Stimulated activated CD4-positive, alpha-beta T cell treated with anti-CD3 and anti-CD28 coated beads, Interleukin-2, amount 100 ng/mL, for 4 hours (primary cell): Measurements from ENCODE around the gene RIMBP2.

Experiments
- DNase-seq: peaks from one replicate; pipeline ENCODE4 v3.0.0-alpha.2; 2020; ENCODE audit warnings: low read depth

RIMBP2 gene

GRCh38 chr12:130626601-130627000 lies 89.5 kb downstream of the RIMBP2 start:
- DNase-seq: no peak

GRCh38 chr12:130625201-130625600 lies 90.9 kb downstream of the RIMBP2 start:
- no peak for DNase-seq

- no peak for DNase-seq
Measured at GRCh38 chr12:130622803-130623202, 93.3 kb downstream of the RIMBP2 start.

- DNase-seq: no peak
Measured at GRCh38 chr12:130621696-130622298, 94.3 kb downstream of the RIMBP2 start.

- DNase-seq: no peak
Measured at GRCh38 chr12:130620756-130621155, 95.3 kb downstream of the RIMBP2 start.

GRCh38 chr12:130620281-130620680 lies 95.8 kb downstream of the RIMBP2 start:
- DNase-seq: no peak

GRCh38 chr12:130619385-130620001 lies 96.6 kb downstream of the RIMBP2 start:
- DNase-seq: no peak

- DNase-seq: no peak
Measured at GRCh38 chr12:130617219-130617618, 98.9 kb downstream of the RIMBP2 start.

- no peak for DNase-seq
Measured at GRCh38 chr12:130615861-130616345, 100.2 kb downstream of the RIMBP2 start.

- no peak for DNase-seq
Measured at GRCh38 chr12:130614530-130614905, 101.6 kb downstream of the RIMBP2 start.

GRCh38 chr12:130613831-130614529 lies 102.1 kb downstream of the RIMBP2 start:
- DNase-seq: no peak

- DNase-seq: no peak
Measured at GRCh38 chr12:130613131-130613530, 103.0 kb downstream of the RIMBP2 start.

- no peak for DNase-seq
Measured at GRCh38 chr12:130611026-130611905, 104.8 kb downstream of the RIMBP2 start.

- no peak for DNase-seq
Measured at GRCh38 chr12:130609966-130610365, 106.1 kb downstream of the RIMBP2 start.

- DNase-seq: no peak
Measured at GRCh38 chr12:130608831-130609230, 107.3 kb downstream of the RIMBP2 start.

GRCh38 chr12:130608132-130608531 lies 108.0 kb downstream of the RIMBP2 start:
- DNase-seq: no peak

- no peak for DNase-seq
Measured at GRCh38 chr12:130606231-130606630, 109.9 kb downstream of the RIMBP2 start.

- no peak for DNase-seq
Measured at GRCh38 chr12:130603396-130603965, 112.6 kb downstream of the RIMBP2 start.

GRCh38 chr12:130602251-130602650 lies 113.8 kb downstream of the RIMBP2 start:
- no peak for DNase-seq

GRCh38 chr12:130601327-130601726 lies 114.8 kb downstream of the RIMBP2 start:
- no peak for DNase-seq

- no peak for DNase-seq
Measured at GRCh38 chr12:130596241-130596640, 119.9 kb downstream of the RIMBP2 start.

- DNase-seq: no peak
Measured at GRCh38 chr12:130595566-130595965, 120.5 kb downstream of the RIMBP2 start.
